Stimulated activated CD8-positive, alpha-beta memory T cell treated with anti-CD3 and anti-CD28 coated beads, Interleukin-4, amount 100 ng/mL, for 24 hours (primary cell): Measurements from ENCODE around the gene MPO.

Experiments
- DNase-seq: peaks from one replicate; pipeline ENCODE4 v3.0.0-alpha.2; 2020; ENCODE audit warnings: low read depth

Gene MPO

GRCh38 chr17:58306131-58306951 is 25.6 kb upstream of the MPO start:
- no peak for DNase-seq

GRCh38 chr17:58305626-58306025 is 24.9 kb upstream of the MPO start:
- DNase-seq, result no peak

- no peak for DNase-seq
These were observed 24.2 kb upstream of the MPO start for GRCh38 chr17:58304750-58305486.

GRCh38 chr17:58303971-58304749 is 23.4 kb upstream of the MPO start:
- DNase-seq, result peak; percentile 29

DNA sequence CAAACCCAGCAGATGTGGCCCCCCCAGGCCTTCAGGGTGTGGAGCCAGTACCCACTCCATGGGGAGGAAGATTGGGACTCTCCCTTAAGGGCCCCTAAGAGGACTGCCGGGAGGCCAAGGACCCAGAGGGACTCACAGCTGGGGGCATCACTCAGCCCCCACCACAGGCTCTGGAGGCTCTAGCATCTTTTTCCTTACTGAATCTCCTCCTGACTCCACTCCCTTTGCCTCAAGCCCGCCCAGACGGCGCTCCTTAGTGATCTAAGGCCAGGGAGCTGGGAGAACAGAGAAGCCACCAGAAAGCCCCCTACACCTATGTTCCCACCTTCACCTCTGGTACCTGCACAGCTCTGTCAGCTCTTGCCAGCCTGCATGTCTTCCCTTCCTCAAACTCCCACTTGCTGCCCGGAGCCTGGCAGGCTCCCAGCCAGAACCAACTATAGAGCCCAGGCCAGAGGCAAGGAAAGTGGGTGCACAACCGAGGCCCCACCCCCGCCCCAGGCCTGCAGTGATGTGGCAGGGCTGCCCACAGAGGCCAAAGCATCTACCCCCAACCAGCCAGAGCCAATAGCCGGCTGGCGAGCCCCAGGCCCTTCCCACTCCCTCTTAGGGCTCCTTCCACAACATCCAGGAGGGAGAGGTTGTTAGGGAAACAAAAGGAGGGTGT is 22.3 kb upstream of the MPO start:
- no peak for DNase-seq

DNA sequence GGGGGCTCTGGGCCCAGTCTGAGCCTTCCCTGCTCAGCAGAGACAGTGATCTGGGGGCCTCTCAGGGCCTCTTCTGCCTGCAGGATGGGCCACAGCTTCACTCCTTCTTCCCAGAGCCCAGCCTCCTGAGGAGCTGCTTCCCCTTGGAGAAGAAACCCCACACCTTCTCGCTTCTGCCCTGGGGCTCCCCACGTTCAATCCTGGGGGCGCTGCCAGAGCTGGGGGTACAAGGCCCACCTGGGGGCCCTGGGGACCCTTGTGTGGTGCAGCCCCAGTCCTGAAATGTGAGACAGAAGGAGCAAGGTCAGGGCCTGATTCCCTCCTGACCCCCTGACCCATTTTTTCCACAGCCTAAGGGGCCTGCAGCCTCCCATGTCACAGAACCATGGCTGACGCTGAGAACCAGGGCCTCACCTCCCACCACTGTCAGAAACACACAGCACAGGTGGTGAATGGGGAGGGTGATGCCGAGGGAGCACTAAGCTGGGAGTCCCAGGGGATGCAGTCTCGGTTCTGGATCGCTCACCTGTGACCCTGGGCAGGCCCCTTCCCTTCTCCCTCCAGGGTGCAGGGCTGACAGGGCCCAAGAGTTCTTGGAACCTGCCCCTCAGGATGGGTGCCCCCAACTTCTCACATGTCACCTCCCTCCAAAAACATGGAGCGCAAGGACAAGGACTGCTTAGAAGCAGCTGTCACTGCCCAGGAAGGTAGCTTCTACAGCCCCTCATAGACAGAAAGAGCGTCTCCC is 21.6 kb upstream of the MPO start:
- no peak for DNase-seq

DNA sequence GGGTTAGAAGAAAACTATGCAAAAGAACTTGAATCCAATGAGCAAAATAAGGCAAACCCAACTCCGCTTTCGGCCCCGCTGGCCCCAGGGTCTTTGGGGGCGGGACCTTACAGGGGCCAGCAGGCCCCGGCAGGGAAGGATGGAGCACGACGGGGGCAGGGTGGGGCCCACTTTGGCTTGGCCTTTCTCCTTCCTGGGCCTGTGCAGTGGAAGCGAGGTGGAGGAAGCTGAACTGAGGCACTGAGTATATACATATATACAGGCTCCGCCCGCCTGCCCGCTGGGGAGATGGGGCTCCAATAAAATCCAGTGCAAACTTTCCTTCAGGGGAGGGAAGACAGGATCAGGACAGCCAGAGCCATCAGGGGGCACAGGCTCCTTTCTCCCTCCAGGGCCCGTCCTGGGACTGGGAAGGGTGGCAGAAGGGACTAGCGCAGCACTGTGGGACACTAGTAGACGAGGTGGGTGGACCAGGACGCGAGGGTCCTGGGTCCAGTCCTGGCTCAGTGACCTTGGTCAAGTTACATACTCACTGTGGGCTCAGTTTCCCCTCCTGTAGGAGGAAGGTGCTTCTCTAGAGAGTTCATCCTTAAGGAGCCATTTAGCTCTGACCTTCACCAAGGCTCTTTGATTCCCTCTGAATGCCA is 20.9 kb upstream of the MPO start:
- DNase-seq, result no peak

GRCh38 chr17:58300336-58300735 is 19.6 kb upstream of the MPO start:
- no peak for DNase-seq

- no peak for DNase-seq
These were observed 13.3 kb upstream of the MPO start for GRCh38 chr17:58294034-58294433.

GRCh38 chr17:58291246-58291645 is 10.5 kb upstream of the MPO start:
- no peak for DNase-seq

DNA sequence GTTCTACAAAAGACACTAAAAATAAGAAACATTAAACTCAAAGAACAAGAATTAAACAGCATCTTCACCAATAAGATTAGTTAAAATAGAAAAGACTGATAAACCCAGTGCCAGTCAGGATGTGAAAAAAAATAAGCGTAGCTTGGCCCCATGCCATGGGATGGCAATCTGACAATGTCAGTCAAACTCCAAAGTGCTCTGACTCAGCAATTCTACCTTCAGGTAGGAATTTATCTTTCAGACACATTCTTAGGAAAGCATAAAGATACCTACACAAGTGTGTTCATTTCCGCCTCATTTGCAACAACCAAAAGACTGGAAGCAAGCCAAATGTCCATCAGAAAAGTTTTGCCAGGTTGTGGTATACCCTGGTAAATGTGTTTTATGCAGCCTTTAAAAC is 9.1 kb upstream of the MPO start:
- no peak for DNase-seq

DNA sequence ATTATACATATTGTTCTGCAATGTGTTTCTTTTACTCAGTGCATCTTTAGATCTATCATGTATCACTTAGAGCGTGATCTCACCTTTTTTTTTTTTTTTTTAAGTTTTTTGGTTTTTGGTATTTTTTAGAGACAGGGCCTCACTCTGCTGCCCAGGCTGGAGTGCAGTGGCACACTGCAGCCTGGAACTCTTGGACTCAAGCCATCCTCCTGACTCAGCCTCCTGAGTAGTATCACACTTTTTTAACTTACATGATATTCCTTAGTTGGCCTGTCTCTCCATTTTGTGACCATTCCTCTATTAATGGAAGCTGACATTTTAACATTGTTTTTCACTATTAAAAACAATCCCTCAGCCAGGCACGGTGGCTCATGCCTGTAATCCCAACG is 4.7 kb upstream of the MPO start:
- no peak for DNase-seq

DNA sequence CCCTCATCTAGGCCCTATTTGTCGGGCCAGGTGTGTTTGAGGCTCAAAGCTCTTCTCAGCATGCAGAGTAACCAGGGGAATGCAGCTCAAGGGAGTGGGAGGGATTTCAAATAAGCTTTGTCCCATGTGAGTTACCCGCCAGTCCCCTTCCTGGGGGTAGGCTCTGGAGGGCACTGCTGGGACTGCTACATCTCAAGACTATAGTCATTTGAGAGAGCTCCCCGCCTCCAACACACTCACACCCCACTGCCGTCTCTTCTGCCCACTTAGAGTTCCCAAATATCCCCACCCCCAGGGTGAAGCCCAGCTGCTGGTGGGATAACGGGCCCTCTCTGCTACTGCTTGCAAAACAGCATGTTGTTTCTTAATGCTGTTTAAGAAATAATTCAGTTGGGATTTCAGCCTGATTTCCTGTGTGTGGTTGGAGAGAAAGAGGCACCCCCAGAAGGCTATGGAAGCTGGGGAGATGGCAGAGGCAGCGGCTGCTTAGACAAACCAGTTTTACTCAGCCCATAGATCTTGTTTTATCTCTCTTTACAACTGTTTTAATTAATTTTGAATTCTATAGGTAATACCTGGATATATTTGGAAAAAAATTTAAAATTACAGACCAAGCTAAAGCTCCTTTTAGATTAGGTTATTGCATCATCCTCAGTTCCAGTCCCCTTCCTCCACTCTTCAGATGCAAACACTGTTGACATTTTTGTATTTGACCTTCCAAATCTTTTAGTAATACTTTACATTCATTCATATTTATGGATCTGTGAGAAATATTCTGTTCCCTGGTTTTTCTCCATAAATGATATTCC is 4.1 kb upstream of the MPO start:
- no peak for DNase-seq

- DNase-seq, result no peak
These were observed 3.2 kb upstream of the MPO start for GRCh38 chr17:58283674-58284612.

DNA sequence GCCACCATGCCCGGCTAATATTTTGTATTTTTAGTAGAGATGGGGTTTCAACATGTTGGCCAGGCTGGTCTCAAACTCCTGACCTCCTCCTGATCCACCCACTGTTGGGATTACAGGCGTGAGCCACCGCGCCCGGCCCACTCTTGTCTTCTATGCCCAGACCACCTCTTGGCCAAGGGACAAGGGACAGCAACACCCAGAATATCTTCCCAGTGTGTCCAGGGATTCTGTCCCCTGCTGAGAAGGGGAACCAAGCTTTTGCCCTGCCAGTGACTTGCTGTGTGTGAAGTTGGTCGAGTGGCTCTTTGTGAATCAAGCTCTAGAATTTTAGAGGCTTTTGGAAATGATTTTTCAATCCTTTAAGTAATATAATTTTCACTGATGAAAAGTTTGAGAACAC is 1.7 kb upstream of the MPO start:
- DNase-seq, result no peak

DNA sequence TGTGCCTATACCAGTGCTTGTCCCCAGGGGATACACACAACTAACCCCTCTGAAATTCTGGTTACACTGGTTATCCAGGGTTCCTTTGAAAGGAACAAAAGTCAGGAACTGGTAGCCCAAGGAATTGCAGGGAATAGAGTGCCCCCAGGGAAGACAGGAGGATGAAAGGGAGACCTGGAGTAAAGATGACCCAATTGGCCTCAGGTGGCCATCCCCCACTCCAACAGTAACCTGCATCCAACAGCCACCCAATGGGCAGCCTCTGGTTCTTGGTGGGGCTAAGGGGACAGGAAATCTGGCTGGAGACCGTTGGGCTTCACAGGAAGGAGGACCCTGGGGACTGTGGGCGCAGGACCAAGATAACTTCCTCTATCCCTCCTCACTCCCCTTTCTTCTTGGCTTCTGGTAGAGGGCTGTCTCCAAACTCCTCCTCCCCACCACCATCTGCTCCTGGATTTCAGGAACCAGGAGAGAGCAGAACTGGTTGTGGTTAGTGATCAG is 826 bp upstream of the MPO start:
- no peak for DNase-seq

DNA sequence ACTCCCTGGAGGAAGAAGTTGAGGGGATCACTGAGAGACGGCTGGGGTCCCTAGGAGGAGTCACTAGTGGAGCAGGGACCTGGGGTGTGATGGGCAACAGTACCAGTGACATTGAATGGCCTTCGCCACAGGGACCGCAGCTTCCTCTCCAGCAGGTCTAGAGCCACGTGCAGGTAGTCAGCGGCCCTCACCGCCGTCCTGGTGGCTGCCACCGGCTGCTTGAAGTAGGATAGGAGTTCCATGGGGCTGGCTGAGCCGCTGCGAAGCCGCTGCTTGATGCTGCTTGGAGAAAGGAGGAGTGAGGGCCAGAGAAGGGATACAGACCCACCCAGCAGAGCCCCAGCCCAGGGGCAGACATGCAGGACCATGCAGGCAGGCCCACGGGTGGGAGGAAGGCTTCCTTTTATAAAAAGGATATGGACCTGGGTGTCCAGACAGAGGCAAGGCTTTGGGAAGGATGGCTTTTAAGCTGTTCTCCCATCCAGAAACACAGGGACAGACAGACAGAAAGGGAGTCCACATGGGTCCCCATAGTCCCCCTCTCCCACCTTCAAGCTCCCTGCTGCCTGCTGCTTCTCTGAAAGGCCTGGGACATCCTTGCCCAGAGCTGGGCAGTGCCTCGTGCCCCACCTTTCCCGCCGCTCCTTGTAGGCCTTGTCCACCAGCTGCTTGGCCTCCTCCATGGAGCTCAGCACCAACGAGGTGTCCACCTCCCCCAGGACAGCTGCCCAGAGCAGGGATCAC is 827 bp downstream of the MPO start:
- no peak for DNase-seq
